OCI-LY1 (cell line): Measurements from ENCODE around the gene KRTAP3-2.

ENCODE experiments used
- H2AFZ ChIP-seq: fragments of 200-600 bp; sonication (generic), shearing (Covaris generic); 2 replicates; pipeline ENCODE4 v1.6.0; 2014; ENCODE audit warnings: antibody characterized with exemption, mild to moderate bottlenecking, low read length
- H3F3A ChIP-seq: fragments of 200-600 bp; sonication (generic), shearing (Covaris generic); 2 replicates; pipeline ENCODE4 v1.6.0; 2014; ENCODE audit warnings: mild to moderate bottlenecking, antibody characterized with exemption, low read length, moderate library complexity; ENCODE audit not compliant: insufficient read depth
- H3K27ac ChIP-seq: fragments of 200-600 bp; sonication (generic); 2 replicates; pipeline ENCODE4 v1.5.1; 2014; ENCODE audit warnings: low read length, mixed run types, mild to moderate bottlenecking, low read depth; ENCODE audit not compliant: poor library complexity, severe bottlenecking
- H3K27me3 ChIP-seq: fragments of 200-600 bp; sonication (generic); 2 replicates; pipeline ENCODE4 v1.6.0; 2014; ENCODE audit warnings: antibody characterized with exemption, mild to moderate bottlenecking, low read length, moderate library complexity; ENCODE audit not compliant: insufficient read depth
- H3K36me3 ChIP-seq: fragments of 200-600 bp; sonication (generic); 2 replicates; pipeline ENCODE4 v1.6.1; 2014; ENCODE audit warnings: mild to moderate bottlenecking, antibody characterized with exemption, low read length, moderate library complexity, mixed read lengths; ENCODE audit not compliant: insufficient read depth
- H3K4me1 ChIP-seq: fragments of 200-600 bp; sonication (generic); 2 replicates; pipeline ENCODE4 v1.5.1; 2014; ENCODE audit warnings: mild to moderate bottlenecking, low read length, moderate library complexity; ENCODE audit not compliant: insufficient read depth, severe bottlenecking
- H3K4me2 ChIP-seq: fragments of 200-600 bp; sonication (generic), shearing (Covaris generic); 2 replicates; pipeline ENCODE4 v1.6.1; 2014; ENCODE audit warnings: low read length
- H3K4me3 ChIP-seq: fragments of 200-600 bp; sonication (generic); 2 replicates; pipeline ENCODE4 v1.5.1; 2014; ENCODE audit warnings: low read length, low read depth, mild to moderate bottlenecking, mixed read lengths; ENCODE audit not compliant: poor library complexity, severe bottlenecking
- H3K79me2 ChIP-seq: fragments of 200-600 bp; shearing (Covaris generic); 2 replicates; pipeline ENCODE4 v1.6.1; 2016; ENCODE audit warnings: mixed run types, low read length, mixed read lengths; ENCODE audit not compliant: insufficient read depth
- H3K9ac ChIP-seq: fragments of 200-600 bp; sonication (generic), shearing (Covaris generic); 2 replicates; pipeline ENCODE4 v1.6.1; 2014; ENCODE audit warnings: mild to moderate bottlenecking, low read length, mixed read lengths
- H3K9me2 ChIP-seq: fragments of 200-600 bp; sonication (generic), shearing (Covaris generic); 2 replicates; pipeline ENCODE4 v1.6.1; 2014; ENCODE audit warnings: low read depth, mild to moderate bottlenecking, low read length, mixed read lengths
- H3K9me3 ChIP-seq: fragments of 200-600 bp; shearing (Covaris generic); 2 replicates; pipeline ENCODE4 v1.6.1; 2014; ENCODE audit warnings: low read length, mixed read lengths
- H4K20me1 ChIP-seq: fragments of 200-600 bp; sonication (generic), shearing (Covaris generic); 2 replicates; pipeline ENCODE4 v1.6.0; 2016; ENCODE audit warnings: mild to moderate bottlenecking, low read length; ENCODE audit not compliant: insufficient read depth
- EZH2 ChIP-seq: fragments of 200-600 bp; sonication (generic), shearing (Covaris generic); IDR thresholded peaks from 2 replicates; pipeline ENCODE4 v1.8.0; 2017; ENCODE audit warnings: borderline replicate concordance, mixed run types, mild to moderate bottlenecking, antibody characterized with exemption, low read length, moderate library complexity, mixed read lengths
- TF ChIP-seq, protein P1 (sequence below): fragments of 200-600 bp; sonication (generic), shearing (Covaris generic); IDR thresholded peaks from 2 replicates; pipeline ENCODE4 v1.5.1; 2017; ENCODE audit warnings: mild to moderate bottlenecking, antibody characterized with exemption, low read length, moderate library complexity, mixed read lengths

Gene KRTAP3-2

DNA sequence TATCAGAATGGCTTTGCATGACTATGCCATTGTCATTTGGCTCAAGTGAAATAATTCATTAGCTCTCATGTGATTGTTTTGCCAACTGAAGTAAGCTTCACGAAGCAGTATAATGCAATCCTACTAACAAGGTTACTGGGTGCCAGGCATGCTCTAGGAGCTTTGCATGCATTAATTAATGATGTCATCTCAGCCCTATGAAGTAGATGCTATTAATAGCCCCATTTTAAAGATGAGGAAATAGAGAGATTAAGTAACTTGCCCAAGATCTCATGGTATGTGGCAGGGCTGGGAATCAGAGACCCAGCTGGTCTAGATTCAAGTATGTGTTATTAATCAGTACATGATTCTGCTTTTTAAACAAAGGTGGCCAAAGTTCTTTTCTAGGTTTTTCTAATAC lies 47.0 kb downstream of the KRTAP3-2 start:
- Histone ChIP-seq H3K9me3 (no peaks in the 10 kb centered on the region), H3K27ac (no peak overlapping the region), H3K9ac (no peak overlapping the region), H3K9me2 (no peaks in the 10 kb centered on the region), H3F3A (no peaks in the 10 kb centered on the region), H3K36me3 (no peaks in the 10 kb centered on the region), H2AFZ (no peak overlapping the region), H3K4me1 (no peaks in the 10 kb centered on the region), H3K27me3 (no peaks in the 10 kb centered on the region), H4K20me1 (no peaks in the 10 kb centered on the region), H3K4me3 (no peak overlapping the region), H3K4me2 (no peak overlapping the region), H3K79me2 (no peaks in the 10 kb centered on the region)
- TF ChIP-seq, protein P1, sequence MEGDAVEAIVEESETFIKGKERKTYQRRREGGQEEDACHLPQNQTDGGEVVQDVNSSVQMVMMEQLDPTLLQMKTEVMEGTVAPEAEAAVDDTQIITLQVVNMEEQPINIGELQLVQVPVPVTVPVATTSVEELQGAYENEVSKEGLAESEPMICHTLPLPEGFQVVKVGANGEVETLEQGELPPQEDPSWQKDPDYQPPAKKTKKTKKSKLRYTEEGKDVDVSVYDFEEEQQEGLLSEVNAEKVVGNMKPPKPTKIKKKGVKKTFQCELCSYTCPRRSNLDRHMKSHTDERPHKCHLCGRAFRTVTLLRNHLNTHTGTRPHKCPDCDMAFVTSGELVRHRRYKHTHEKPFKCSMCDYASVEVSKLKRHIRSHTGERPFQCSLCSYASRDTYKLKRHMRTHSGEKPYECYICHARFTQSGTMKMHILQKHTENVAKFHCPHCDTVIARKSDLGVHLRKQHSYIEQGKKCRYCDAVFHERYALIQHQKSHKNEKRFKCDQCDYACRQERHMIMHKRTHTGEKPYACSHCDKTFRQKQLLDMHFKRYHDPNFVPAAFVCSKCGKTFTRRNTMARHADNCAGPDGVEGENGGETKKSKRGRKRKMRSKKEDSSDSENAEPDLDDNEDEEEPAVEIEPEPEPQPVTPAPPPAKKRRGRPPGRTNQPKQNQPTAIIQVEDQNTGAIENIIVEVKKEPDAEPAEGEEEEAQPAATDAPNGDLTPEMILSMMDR, result no peak
- no peak for TF ChIP-seq EZH2

DNA sequence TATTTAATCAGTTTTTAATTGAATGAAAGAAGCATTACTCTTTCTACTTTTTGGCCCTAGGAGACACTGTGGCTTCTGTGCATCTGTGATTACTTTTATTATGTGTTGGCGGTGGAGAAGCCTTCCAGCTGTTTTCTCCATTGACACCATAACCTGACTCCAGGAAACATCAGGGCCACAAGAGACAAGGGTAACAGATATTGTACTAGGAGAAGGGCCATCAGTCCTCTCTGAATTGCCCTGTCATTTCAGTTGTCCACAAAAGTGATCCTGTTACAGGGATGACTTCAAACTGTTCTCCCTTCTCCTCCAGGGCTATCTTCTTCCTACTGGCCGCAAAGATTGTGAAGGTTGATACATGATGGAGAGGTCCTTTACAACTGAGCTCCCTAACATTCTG lies 47.6 kb downstream of the KRTAP3-2 start:
- no peaks in the 10 kb centered on the region for H3F3A ChIP-seq
- no peaks in the 10 kb centered on the region for H3K9me2 ChIP-seq
- no peaks in the 10 kb centered on the region for H3K9me3 ChIP-seq
- H3K4me3 ChIP-seq, result no peak overlapping the region
- H4K20me1 ChIP-seq, result no peaks in the 10 kb centered on the region
- no peak overlapping the region for H3K4me2 ChIP-seq
- H3K9ac ChIP-seq, result no peak overlapping the region
- H3K4me1 ChIP-seq, result no peaks in the 10 kb centered on the region
- TF ChIP-seq, protein P1, result no peak
- TF ChIP-seq EZH2, result no peak
- H3K27ac ChIP-seq, result no peak overlapping the region
- H3K27me3 ChIP-seq, result no peaks in the 10 kb centered on the region
- no peak overlapping the region for H2AFZ ChIP-seq
- H3K36me3 ChIP-seq, result no peaks in the 10 kb centered on the region
- no peaks in the 10 kb centered on the region for H3K79me2 ChIP-seq

DNA sequence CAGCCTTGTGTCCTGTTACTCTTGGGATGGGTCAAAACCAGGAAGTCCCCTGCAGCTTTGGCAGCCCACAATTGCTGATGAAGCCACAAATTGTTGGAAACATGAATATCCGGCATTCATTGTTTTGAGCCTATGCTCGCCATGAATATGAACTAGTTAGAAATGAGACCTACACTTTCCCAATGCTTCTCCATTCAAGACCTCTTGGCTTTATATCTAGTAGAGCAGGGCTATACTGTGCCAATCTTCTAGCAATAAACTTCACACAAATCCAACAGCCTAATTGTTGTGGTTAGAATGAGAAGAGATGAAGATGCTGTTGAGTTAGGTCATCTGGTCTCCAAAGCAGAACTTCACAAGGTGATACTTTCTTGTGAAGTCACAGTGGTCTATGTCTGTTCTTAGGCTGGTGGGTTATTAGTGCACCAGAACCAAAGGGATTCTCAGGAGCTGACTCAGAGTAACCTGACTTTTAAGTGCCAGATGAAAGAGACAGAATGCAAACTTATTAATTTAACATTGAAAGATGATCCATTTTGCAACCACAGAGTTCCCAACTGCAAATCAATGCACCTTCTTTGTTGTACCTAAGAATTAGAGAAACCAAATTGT lies 48.6 kb downstream of the KRTAP3-2 start:
- Histone ChIP-seq H3K27me3 (no peaks in the 10 kb centered on the region; the same call in 1 of the 2 replicates), H3K36me3 (no peaks in the 10 kb centered on the region), H3K79me2 (no peaks in the 10 kb centered on the region), H3K9ac (no peak overlapping the region), H3K9me3 (no peaks in the 10 kb centered on the region), H3F3A (no peaks in the 10 kb centered on the region), H3K9me2 (no peaks in the 10 kb centered on the region), H2AFZ (no peak overlapping the region), H3K4me2 (no peak overlapping the region), H4K20me1 (no peaks in the 10 kb centered on the region), H3K4me3 (no peak overlapping the region), H3K27ac (no peak overlapping the region), H3K4me1 (no peaks in the 10 kb centered on the region)
- no peak for TF ChIP-seq EZH2
- TF ChIP-seq, protein P1, result no peak
